HEK293 (cell line): ENCODE measurements around the gene CCDC122.

Source experiments
- CTCF ChIA-PET: fragments of 350-600 bp; formaldehyde crosslinking; extraction: SDS; loops from one replicate; lab custom pipeline; 2021; ENCODE audit warnings: antibody characterized with exemption; lab: Yijun Ruan, JAX
- POLR2A ChIA-PET: fragments of 300-600 bp; formaldehyde crosslinking; extraction: SDS; loops from one replicate; lab custom pipeline; 2020; ENCODE audit warnings: antibody characterized with exemption, inconsistent platforms; lab: Yijun Ruan, JAX
- H3K27ac ChIP-seq: fragments of 200-500 bp; sonication (Bioruptor generic); 2 replicates; pipeline ENCODE4 v1.5.1; 2014; ENCODE audit warnings: low read depth, low read length, control low read depth, inconsistent platforms; ENCODE audit errors: extremely low read depth
- H3K36me3 ChIP-seq, 2 experiments: fragments of 200-500 bp in 1 of 2; sonication (Bioruptor generic) in 1 of 2; 1 replicate in 1 of 2; 2 replicates in 1 of 2; pipeline ENCODE4 v1.5.1; 2014 to 2017; ENCODE audit warnings: inconsistent platforms in 2 of 2, low read length in 2 of 2; ENCODE audit not compliant: control insufficient read depth in 2 of 2, insufficient read depth in 1 of 2
- H3K4me1 ChIP-seq: fragments of 200-500 bp; sonication (Bioruptor generic); 2 replicates; pipeline ENCODE4 v1.5.1; 2014; ENCODE audit warnings: mild to moderate bottlenecking, low read length, inconsistent platforms; ENCODE audit not compliant: control insufficient read depth, insufficient read depth
- H3K4me3 ChIP-seq: 2 replicates; pipeline ENCODE4 v1.5.1; 2011; ENCODE audit warnings: low read depth, mild to moderate bottlenecking, control low read depth, low read length, moderate library complexity
- H3K9me3 ChIP-seq: fragments of 200-500 bp; sonication (Bioruptor generic); 2 replicates; pipeline ENCODE4 v1.5.1; 2014; ENCODE audit warnings: low read depth, low read length, inconsistent platforms; ENCODE audit not compliant: control insufficient read depth, insufficient read depth
- ATF2 ChIP-seq: fragments of 450-650 bp; formaldehyde crosslinking; IDR thresholded peaks from 2 replicates; pipeline ENCODE4 v1.5.1; 2016; ENCODE audit warnings: missing biosample characterization, missing genetic modification characterization, low read depth
- GFI1B ChIP-seq: fragments of 450-650 bp; formaldehyde crosslinking; IDR thresholded peaks from 2 replicates; pipeline ENCODE4 v1.5.1; 2016; ENCODE audit warnings: missing biosample characterization, missing genetic modification characterization
- GLI2 ChIP-seq: fragments of 450-650 bp; formaldehyde crosslinking; IDR thresholded peaks from 2 replicates; pipeline ENCODE4; 2017; ENCODE audit warnings: missing biosample characterization, missing genetic modification characterization, low read depth, borderline replicate concordance
- GLI4 ChIP-seq: fragments of 450-650 bp; formaldehyde crosslinking; IDR thresholded peaks from 2 replicates; pipeline ENCODE4 v1.5.1; 2016; ENCODE audit warnings: missing biosample characterization, missing genetic modification characterization
- PRDM1 ChIP-seq: fragments of 450-650 bp; formaldehyde crosslinking; IDR thresholded peaks from 2 replicates; pipeline ENCODE4; 2016; ENCODE audit warnings: missing biosample characterization, missing genetic modification characterization
- SCRT2 ChIP-seq: fragments of 450-650 bp; formaldehyde crosslinking; IDR thresholded peaks from 2 replicates; pipeline ENCODE4 v1.5.1; 2016; ENCODE audit warnings: missing biosample characterization, missing genetic modification characterization
- WT1 ChIP-seq: fragments of 450-650 bp; formaldehyde crosslinking; IDR thresholded peaks from 2 replicates; pipeline ENCODE4 v1.5.1; 2016; ENCODE audit warnings: missing biosample characterization, missing genetic modification characterization
- ZFP37 ChIP-seq: fragments of 450-650 bp; formaldehyde crosslinking; IDR thresholded peaks from 2 replicates; pipeline ENCODE4 v1.5.1; 2016; ENCODE audit warnings: missing biosample characterization, missing genetic modification characterization
- ZNF140 ChIP-seq: fragments of 450-650 bp; formaldehyde crosslinking; IDR thresholded peaks from 2 replicates; pipeline ENCODE4 v1.5.1; 2016; ENCODE audit warnings: missing biosample characterization, missing genetic modification characterization
- ZNF280C ChIP-seq: fragments of 450-650 bp; formaldehyde crosslinking; IDR thresholded peaks from 2 replicates; pipeline ENCODE4 v1.5.1; 2016; ENCODE audit warnings: missing biosample characterization, missing genetic modification characterization
- ZNF302 ChIP-seq: fragments of 450-650 bp; formaldehyde crosslinking; IDR thresholded peaks from 2 replicates; pipeline ENCODE4 v1.5.1; 2016; ENCODE audit warnings: missing biosample characterization, missing genetic modification characterization, low read depth
- ZNF324 ChIP-seq: fragments of 450-650 bp; formaldehyde crosslinking; IDR thresholded peaks from 2 replicates; pipeline ENCODE4 v1.5.1; 2016; ENCODE audit warnings: missing biosample characterization, missing genetic modification characterization
- ZNF335 ChIP-seq: fragments of 450-650 bp; formaldehyde crosslinking; conservative IDR thresholded peaks from 2 replicates; pipeline ENCODE4 v1.5.1; 2016; ENCODE audit warnings: missing biosample characterization, missing genetic modification characterization
- ZNF404 ChIP-seq: fragments of 450-650 bp; formaldehyde crosslinking; IDR thresholded peaks from 2 replicates; pipeline ENCODE4 v1.5.1; 2017; ENCODE audit warnings: missing biosample characterization, missing genetic modification characterization
- ZNF521 ChIP-seq: fragments of 450-650 bp; formaldehyde crosslinking; IDR thresholded peaks from 2 replicates; pipeline ENCODE4 v1.5.1; 2017; ENCODE audit warnings: missing biosample characterization, mild to moderate bottlenecking, missing genetic modification characterization
- ZNF544 ChIP-seq: fragments of 450-650 bp; formaldehyde crosslinking; IDR thresholded peaks from 2 replicates; pipeline ENCODE4 v1.5.0; 2017; ENCODE audit warnings: missing biosample characterization, missing genetic modification characterization
- ZNF560 ChIP-seq: fragments of 450-650 bp; formaldehyde crosslinking; IDR thresholded peaks from 2 replicates; pipeline ENCODE4 v1.5.1; 2017; ENCODE audit warnings: missing biosample characterization, missing genetic modification characterization, borderline replicate concordance
- ZNF600 ChIP-seq: fragments of 450-650 bp; formaldehyde crosslinking; IDR thresholded peaks from 2 replicates; pipeline ENCODE4 v1.5.1; 2016; ENCODE audit warnings: missing biosample characterization, missing genetic modification characterization
- ZNF654 ChIP-seq: fragments of 450-650 bp; formaldehyde crosslinking; IDR thresholded peaks from 2 replicates; pipeline ENCODE4 v1.5.1; 2016; ENCODE audit warnings: low read depth, missing biosample characterization, missing genetic modification characterization
- ZNF785 ChIP-seq: fragments of 450-650 bp; formaldehyde crosslinking; IDR thresholded peaks from 2 replicates; pipeline ENCODE4 v1.5.1; 2016; ENCODE audit warnings: missing biosample characterization, missing genetic modification characterization
- ZSCAN30 ChIP-seq: fragments of 450-650 bp; IDR thresholded peaks from 2 replicates; pipeline ENCODE4 v1.5.1; 2018; ENCODE audit warnings: missing biosample characterization, mild to moderate bottlenecking, missing genetic modification characterization, moderate library complexity
- TF ChIP-seq, protein P1 (sequence below): fragments of 450-650 bp; formaldehyde crosslinking; IDR thresholded peaks from 2 replicates; pipeline ENCODE4 v1.5.1; 2016; ENCODE audit warnings: missing biosample characterization, missing genetic modification characterization
- TF ChIP-seq, protein P2 (sequence below): fragments of 450-650 bp; formaldehyde crosslinking; IDR thresholded peaks from 2 replicates; pipeline ENCODE4 v1.5.1; 2016; ENCODE audit warnings: missing biosample characterization, missing genetic modification characterization

CCDC122 gene

DNA sequence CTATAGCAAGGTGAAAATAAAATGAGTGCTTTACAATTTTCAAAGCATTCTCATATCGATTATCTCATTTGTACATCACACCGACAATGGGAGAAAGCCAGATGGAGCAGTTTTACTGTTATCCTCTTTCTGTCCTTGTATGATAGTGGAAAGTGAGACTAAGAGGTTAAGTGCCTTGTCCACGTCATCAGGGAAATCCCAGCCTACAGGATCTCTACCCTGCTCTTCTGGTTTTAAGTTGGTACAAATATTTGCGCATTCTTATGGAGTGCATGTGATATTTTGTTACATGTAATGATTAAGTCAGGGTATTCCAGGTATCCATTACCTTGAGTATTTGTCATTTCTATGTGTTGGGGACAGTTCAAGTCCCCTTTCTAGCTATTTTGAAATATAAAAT is 80.3 kb downstream of the CCDC122 start:
- Histone ChIP-seq H3K27ac (no peak overlapping the region), H3K36me3 (no peaks in the 10 kb centered on the region), H3K9me3 (no peaks in the 10 kb centered on the region), H3K4me1 (no peaks in the 10 kb centered on the region), H3K4me3 (no peak overlapping the region)
- POLR2A ChIA-PET: no interaction called here
- TF ChIP-seq ZNF785 (tag by site-specific recombination): no peak
- CTCF ChIA-PET: no interaction called here

- Histone ChIP-seq H3K27ac (no peak overlapping the region), H3K36me3 (no peaks in the 10 kb centered on the region), H3K9me3 (no peaks in the 10 kb centered on the region), H3K4me1 (no peaks in the 10 kb centered on the region), H3K4me3 (no peak overlapping the region)
- CTCF ChIA-PET: no interaction called here
- POLR2A ChIA-PET: no interaction called here
- TF ChIP-seq PRDM1 (tag by site-specific recombination) (no peak), GLI2 (tag by site-specific recombination) (no peak), ZNF654 (tag by site-specific recombination) (no peak), ZNF335 (tag by site-specific recombination) (no peak), ZNF560 (tag by site-specific recombination) (no peak), WT1 (tag by site-specific recombination) (no peak), GFI1B (tag by site-specific recombination) (no peak), ZNF544 (tag by site-specific recombination) (no peak)
- TF ChIP-seq, protein P1, sequence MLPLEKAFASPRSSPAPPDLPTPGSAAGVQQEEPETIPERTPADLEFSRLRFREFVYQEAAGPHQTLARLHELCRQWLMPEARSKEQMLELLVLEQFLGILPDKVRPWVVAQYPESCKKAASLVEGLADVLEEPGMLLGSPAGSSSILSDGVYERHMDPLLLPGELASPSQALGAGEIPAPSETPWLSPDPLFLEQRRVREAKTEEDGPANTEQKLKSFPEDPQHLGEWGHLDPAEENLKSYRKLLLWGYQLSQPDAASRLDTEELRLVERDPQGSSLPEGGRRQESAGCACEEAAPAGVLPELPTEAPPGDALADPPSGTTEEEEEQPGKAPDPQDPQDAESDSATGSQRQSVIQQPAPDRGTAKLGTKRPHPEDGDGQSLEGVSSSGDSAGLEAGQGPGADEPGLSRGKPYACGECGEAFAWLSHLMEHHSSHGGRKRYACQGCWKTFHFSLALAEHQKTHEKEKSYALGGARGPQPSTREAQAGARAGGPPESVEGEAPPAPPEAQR (tag by site-specific recombination): no peak
Observed at GRCh38 chr13:43797869-43798268, 81.7 kb downstream of the CCDC122 start.

DNA sequence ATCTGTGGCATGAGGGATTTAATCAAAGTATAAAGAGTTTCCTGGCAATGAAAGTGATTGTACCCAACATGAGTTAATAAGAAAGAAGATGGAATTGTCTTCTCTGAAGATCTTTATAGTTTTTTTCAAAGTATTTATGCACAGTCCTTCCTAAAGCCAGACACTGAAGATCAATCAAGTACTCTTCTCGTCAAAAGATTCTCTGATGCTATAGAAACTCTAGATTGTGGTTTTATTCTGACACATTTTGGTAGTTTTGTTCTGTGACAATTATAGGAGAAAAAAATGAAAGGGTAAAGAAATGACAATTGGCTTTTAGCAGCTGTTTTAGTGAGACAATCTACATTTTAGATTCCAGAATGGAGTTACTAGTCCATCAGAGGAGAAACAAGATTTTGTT is 82.4 kb downstream of the CCDC122 start:
- H3K4me1 ChIP-seq: no peaks in the 10 kb centered on the region
- POLR2A ChIA-PET: no interaction called here
- H3K9me3 ChIP-seq: no peaks in the 10 kb centered on the region
- no peak overlapping the region for H3K27ac ChIP-seq
- no peak for TF ChIP-seq ZNF521 (tag by site-specific recombination)
- TF ChIP-seq ZNF140 (tag by site-specific recombination): no peak
- TF ChIP-seq ATF2 (tag by site-specific recombination): no peak
- no peak for TF ChIP-seq ZFP37
- TF ChIP-seq ZNF280C: no peak
- no peak for TF ChIP-seq ZNF600 (tag by site-specific recombination)
- TF ChIP-seq, protein P2, sequence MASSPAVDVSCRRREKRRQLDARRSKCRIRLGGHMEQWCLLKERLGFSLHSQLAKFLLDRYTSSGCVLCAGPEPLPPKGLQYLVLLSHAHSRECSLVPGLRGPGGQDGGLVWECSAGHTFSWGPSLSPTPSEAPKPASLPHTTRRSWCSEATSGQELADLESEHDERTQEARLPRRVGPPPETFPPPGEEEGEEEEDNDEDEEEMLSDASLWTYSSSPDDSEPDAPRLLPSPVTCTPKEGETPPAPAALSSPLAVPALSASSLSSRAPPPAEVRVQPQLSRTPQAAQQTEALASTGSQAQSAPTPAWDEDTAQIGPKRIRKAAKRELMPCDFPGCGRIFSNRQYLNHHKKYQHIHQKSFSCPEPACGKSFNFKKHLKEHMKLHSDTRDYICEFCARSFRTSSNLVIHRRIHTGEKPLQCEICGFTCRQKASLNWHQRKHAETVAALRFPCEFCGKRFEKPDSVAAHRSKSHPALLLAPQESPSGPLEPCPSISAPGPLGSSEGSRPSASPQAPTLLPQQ (tag by site-specific recombination): no peak
- no peak for TF ChIP-seq GLI4
- TF ChIP-seq SCRT2: no peak
- no peak for TF ChIP-seq ZSCAN30 (tag by site-specific recombination)
- no peak for TF ChIP-seq ZNF404
- no peak for TF ChIP-seq ZNF324
- TF ChIP-seq ZNF302 (tag by site-specific recombination): no peak
- TF ChIP-seq, all 188 proteins: peak for 0
- no peaks in the 10 kb centered on the region for H3K36me3 ChIP-seq
- no peak overlapping the region for H3K4me3 ChIP-seq
- CTCF ChIA-PET: no interaction called here
